Measurements from ENCODE around the gene EEF2K.

The EEF2K gene

DNA sequence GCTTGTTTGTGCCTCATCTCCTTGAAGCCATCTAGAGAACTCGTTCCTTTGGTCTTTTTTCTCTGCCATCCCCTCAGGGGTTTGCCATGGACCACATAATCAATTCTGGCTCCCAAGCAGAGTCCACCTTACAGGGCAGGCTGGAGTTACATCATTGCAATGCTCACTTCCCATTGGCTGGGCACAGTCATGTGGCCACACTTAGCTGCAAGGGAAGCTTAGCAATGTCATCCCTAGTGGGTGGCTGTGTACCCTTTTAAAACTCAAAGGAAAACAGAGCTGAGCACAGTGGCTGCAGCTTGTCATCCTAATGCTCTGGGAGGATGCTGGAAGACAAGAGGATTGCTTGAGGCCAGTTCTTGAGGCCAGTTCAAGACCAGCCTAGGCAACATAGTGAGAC is 49.3 kb downstream of the EEF2K start:
- DNase-seq = no peak

DNA sequence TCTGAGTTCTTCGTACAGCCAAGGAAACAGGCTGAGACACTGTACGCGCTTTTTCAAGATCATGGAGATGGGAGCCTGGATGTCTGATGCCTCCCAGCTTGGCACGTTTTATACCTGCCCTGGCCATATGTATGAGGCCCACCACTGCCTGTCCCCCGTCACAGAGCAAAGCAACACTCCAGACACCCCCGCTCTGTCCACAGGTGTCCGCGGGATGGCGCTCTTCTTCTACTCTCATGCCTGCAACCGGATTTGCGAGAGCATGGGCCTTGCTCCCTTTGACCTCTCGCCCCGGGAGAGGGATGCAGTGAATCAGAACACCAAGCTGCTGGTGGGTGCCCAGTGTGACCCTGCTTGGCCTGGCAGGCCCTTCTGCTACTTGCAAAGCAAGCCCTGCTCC is 51.4 kb downstream of the EEF2K start:
- DNase-seq = no peak

DNA sequence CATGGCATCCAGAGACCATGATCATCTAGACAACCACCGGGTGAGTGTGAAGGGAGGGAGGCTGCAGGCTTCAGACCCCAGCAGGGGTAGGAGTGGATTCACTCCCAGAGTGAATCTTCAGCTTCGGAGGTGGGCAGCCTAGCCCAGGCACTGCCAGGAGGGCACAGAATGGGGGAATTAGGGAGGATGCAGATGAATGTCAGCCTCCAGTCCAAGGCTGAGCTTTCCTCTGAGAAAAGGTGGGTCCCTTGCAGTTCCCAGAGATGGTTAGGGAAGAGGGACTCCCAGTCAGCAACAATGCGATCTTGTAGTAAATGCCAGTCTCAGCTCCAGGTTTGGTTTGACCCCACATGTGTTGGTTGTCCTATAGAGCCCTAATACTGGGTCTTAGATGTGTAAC is 54.4 kb downstream of the EEF2K start:
- no peak for DNase-seq

DNA sequence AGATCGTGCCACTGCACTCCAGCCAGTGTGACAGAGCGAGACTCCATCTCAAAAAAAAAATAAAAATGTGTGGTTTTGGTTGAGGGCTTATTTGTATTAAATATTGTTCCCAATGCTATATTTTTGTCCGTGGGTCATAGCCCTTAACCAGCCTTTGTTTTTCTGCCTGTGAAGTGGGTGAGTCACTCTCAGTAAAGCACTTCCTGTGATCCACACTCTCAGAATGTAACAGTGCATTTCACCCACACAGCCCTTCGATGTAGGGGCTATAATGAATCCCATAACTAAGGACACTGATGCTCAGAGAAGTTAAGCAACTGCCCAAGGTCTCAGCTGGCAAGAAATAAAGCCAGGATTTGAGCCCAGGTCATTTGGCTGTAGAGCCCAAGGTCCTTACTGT is 56.4 kb downstream of the EEF2K start:
- no peak for DNase-seq

DNA sequence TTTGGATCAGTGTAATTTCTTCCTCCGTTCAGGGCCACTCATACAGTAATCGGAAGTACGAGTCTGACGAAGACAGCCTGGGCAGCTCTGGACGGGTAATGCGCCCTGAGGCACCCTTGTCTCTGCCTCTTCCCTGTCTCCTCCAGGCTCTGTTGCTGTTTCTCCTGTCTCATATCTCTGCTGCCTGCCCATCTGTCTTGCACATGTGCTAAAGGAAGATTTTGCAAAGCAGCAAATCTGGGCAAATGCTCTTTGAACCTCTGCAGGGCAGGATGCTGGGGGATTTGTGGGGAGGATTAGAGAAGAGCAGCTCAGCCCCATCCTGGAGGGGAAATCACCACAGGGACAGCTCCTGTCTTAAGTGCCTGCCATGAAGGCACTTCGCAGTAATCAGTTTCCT is 58.7 kb downstream of the EEF2K start:
- no peak for DNase-seq

DNA sequence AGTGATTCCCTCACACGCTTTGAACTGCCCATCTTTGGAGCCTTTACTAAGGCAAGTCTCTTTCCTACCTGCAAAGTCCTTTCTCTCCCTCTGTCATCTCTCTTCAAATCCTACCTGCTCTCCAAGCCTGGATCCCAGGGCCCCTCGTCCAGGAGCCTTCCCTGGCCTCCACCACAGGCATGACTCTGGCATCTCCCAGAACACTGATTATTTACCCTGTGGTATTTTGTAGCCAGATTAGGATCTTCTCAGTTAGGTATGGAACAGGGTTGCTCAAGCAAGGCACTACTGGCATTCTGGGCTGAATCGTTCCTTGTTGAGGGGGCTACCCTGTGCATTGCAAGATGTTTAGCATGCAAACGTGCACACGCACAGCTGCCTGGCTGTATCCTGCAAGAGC is 59.3 kb downstream of the EEF2K start:
- no peak for DNase-seq

DNA sequence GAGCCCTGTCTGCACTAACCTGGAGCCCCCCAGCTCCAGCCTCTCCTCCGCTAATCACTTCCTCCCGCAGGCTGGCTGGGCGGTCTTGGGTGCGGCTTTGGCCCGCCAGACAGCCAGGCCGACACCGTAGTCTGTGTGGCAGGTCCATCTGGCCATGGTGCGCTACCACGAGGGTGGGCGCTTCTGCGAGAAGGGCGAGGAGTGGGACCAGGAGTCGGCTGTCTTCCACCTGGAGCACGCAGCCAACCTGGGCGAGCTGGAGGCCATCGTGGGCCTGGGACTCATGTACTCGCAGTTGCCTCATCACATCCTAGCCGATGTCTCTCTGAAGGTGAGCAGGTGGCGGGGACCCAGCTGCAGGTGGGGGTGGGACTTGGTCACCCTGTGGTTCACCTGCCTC is 60.5 kb downstream of the EEF2K start:
- no peak for DNase-seq

DNA sequence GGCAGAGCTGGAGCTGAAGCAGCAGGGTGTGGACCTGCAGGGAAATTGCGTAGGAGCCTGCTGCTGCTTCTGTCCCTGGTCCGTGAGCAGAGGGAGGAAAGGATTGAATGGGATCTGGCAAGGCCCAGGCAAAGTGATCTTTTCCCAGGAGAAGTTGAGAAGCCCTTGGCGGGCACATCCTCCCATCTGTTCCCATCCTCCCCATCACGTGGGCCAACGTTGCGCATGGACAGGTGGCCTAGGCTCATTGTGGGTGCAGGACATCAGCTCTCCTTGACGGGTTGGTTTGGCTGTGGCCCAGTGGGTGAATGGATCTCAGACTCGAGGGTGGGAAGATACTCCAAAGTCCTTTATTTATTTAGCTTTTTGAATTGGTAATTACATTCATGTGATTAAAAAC is 61.7 kb downstream of the EEF2K start:
- no peak for DNase-seq

DNA sequence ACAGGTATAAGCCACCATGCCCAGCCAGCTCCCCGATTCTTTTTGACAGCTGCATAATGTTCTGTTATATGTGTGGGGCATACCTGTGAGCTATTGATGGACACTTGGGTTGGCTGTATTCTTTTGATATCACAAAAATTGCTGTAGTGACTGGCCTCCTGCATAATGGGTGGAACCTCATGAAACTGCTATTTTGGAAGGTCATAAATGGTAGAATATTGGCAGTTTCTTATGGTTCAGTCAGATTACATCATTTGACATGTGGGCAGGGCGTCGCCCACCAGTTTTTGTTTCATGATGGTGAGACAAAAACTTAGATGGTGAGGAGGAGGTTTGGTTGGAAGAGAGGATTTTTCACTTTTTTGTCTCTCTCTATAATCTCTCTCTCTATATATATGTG is 64.4 kb downstream of the EEF2K start:
- no peak for DNase-seq

DNA sequence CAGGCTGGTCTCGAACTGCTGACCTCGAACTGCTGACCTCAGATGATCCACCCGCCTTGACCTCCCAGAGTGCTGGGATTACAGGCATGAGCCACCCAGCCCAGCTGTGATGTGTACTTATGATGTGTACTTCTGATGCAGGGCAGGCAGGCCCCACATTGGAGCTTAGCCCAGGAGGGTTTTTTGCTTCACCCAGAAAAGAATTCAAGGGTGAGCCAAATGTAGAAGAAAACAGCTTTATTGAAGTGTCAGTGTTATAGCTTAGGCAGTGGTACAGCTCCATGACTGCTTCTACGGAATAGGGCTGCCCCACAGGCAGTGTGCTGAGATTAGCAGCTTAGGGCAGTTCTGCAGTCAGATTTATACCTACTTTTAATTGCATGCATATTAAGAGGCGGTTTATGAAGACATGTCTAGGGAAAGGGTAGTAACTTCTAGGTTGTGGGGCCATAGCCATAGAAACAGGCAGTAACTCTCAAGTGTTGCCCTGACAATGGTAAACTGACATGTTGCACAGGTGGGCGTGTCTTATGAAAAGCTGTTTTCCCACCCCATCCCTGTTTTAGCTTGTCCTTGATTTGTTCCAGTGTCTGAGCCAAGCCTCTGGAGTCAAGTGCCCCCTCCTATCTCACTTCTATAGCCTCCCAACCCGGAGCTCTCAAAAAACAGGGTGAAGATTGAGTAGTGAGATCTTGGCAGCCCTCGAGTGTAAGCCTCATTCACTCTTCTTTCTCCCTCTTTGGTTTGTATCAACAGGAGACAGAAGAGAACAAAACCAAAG is 67.0 kb downstream of the EEF2K start:
- no peak for DNase-seq

DNA sequence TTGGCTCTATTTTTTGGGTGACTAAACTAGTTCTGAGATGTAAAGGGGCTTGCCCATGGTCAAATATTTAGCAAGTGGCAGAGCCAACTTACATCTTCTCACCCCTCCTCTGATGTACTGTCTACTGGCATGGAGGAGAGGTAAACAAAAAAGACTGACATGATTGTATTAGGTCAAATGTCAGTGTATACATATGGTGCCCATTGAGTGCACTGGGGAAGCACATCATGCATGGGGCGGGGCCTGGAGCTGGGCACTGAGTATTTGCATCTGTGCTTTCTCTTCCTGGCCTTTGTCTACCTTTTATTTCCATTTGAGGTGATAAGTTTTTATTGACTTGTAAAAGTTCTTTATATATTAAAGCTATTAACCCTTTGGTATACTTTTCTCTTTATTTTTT is 68.8 kb downstream of the EEF2K start:
- no peak for DNase-seq

DNA sequence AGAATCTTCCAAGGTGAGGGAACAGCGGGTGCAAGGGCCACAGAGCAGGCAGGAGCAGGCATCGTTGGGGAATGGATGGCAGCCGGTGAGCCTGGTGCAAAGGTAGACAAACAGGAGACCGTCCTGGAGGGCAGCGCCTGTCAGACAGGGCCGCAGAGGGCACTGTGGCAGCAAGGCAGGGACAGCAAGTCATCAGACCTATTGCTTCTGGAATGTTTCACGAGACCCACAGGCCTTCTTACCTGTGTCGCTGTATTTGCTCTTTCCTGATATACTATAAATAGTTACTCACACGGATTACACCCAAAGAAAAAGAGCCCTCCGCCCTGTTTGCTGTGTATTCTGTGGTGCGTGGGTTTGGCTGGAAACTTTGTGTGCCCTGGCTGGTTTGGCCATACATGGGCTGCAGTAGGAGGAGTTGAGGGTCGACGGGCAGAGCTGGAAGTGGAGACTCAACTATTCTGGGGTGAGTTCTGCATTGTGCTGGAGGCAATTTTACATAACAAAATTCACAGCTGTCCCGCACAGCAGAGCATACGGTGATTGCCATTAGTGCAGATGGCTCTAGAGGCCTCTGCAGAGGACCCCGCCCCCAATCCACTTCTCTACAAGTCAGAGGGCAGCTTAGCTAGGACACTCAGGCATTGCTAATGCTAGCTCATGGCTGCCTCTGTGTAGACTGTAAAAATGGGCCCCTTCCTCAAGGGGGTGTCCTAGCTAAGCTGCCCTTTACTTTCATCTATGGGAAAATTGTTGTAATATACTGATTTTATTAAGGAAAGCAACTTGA is 72.6 kb downstream of the EEF2K start:
- DNase-seq = no peak

DNA sequence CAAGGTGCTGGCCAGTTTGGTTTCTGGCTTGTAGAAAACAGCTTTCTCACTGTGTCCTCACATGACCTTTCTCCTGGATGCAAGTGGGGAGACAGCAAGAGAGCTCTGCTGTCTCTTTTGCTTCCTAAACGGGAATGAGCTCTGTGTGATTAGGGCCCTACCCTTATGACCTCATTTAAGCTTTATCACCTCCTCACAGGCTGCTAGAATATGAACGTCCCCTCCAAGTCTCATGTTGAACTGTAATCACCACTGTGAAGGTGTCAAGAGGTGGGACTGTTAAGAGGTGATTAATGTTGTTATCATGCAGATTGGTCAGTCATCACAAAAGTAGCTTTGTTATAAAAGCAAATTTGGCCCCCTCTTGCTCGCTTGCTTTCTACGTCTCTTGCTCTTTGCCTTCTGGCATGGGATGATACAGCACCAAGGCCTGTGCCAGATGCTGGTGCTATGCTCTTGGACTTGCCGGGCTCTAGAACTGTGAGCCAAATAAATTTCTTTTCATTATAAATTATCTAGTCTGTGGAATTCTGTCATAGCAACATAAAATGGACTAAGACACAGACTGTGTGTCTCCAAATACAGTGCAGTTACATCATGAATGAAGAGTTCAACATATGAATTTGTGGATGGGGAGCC is 76.3 kb downstream of the EEF2K start:
- no peak for DNase-seq

DNA sequence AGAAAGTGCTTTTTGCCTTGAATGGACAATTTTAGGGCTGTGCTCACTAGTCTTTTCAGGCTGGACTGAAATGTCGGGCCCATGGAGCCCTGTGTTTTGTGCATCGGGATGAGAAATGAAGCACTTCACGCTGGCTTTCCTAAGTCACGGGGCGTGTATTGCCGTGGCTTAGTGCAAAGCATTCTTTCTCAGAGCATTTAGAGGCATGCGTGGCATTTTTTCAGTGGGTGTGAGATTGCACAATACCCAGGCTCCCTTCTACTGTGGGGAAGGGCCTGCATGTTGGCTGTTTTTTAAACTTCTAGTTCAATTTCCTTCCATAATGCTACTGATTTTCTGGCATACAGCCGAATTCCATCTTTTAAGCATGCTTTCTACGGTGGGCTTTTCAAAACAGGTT is 78.6 kb downstream of the EEF2K start:
- DNase-seq = no peak

DNA sequence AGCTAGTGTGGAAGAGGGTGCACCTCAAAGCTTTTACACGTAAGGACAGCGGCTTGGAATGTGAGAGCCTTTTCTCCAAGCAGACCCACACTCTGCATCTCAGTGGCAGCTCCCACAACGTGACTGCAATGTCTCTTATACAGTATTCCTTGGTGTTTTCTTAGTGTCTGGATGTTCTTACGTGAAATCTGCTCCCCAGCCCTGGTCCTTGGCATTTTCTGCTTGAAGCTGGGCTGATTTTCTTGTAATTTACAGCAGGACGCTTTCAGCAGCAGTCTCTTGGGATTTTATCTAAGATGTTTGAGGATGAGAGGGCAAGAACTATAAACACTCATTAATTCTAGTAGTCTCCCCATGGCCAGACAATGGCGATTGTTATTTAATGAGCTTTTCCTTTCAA is 79.0 kb downstream of the EEF2K start:
- DNase-seq = no peak

DNA sequence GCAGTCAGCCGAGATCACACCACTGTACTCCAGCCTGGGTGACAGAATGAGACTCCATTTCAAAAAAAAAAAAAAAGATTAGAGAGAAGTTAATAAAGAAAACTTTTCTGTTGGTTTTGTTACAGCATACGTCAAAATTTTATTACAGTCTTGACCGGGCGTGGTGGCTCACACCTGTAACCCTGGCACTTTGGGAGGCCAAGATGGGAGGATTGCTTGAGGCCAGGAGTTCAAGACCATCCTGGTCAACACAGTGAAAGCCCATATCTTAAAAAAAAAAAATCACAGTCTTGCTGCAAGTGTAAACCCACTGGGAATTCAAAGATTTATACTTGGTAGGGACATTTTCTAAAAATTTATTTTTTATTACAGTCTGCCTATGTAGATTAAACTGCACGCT is 84.9 kb downstream of the EEF2K start:
- DNase-seq = no peak

DNA sequence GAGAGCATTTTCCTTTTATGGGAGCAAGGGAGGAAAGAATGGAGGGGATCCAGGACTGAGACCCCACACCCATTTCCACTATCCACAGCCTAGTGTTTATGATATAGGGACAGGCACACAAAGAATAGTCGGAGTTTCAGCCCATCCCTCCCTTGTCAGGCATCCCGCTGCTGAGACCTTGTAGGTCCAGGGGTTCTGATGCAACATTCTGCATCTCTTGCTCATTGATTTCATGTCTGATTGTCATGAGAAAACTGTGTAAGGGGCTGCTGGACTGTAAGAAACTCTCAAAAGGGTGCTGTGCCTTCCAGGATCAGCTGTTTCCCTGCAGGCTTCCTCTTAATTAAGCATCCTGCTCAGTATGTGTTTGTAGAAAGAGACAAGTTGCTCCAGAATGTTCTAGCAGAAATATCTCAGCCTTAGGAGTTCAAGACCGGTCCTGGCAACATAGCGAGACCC is 85.8 kb downstream of the EEF2K start:
- DNase-seq = no peak

DNA sequence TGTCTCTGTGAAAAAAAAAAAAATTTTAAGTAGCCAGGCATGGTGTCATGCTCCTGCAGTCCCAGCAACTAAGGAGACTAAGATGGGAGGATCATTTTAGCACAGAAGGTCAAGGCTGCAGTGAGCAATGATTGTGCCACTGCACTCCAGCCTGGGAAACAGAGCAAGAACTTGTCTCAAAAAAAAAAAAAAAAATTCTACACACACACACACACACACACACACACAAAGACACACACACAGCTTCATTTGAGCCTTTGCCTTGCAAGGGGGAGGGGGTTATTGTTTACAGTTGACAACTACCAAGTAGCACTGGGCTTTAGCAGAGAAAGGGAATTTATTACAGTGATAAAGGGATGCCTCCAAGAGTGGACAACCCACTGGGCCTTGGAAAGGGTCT is 86.2 kb downstream of the EEF2K start:
- DNase-seq = no peak

DNA sequence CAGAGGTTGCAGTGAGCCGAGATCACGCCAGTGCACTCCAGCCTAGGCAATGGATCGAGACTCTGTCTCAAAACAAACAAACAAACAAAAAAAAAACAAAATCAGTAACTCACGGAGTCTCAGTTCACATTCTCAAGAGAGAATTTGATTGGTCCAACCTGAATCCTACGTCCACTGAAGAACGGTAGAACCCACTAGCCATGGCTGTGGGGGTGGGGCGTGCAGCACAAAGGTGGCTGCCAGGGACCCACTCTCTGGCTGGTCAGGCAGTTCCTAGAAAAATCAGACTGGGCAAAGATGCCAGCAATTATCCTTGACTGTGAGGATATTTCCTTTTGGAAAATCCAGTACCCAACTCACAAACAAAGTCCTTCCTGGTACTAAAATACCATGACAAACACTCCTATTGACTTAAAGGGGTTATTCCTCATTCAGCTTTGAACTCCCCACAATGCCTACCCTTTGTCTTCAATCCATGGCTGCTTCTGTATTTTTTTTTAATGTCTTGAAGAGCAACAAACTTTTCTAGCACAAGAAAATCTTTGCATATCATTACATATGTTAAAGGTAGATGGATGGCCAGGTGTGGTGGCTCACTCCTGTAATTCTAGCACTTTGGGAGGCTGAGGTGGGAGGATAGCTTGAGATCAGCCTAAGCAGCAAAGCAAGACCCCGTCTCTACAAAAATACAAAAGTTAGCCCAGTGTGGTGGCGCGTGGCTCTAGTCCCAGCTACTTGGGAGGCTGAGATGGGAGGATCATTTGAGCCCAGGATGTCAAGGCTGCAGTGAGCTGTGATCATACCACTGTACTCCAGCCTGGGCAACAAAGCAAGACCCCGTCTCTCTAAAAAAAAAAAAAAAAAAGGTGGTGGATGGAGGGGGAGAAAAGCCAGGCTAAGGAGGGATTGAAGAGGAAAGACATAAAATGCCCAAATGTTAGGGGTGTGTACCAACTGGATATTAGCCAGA is 87.3 kb downstream of the EEF2K start:
- no peak for DNase-seq

DNA sequence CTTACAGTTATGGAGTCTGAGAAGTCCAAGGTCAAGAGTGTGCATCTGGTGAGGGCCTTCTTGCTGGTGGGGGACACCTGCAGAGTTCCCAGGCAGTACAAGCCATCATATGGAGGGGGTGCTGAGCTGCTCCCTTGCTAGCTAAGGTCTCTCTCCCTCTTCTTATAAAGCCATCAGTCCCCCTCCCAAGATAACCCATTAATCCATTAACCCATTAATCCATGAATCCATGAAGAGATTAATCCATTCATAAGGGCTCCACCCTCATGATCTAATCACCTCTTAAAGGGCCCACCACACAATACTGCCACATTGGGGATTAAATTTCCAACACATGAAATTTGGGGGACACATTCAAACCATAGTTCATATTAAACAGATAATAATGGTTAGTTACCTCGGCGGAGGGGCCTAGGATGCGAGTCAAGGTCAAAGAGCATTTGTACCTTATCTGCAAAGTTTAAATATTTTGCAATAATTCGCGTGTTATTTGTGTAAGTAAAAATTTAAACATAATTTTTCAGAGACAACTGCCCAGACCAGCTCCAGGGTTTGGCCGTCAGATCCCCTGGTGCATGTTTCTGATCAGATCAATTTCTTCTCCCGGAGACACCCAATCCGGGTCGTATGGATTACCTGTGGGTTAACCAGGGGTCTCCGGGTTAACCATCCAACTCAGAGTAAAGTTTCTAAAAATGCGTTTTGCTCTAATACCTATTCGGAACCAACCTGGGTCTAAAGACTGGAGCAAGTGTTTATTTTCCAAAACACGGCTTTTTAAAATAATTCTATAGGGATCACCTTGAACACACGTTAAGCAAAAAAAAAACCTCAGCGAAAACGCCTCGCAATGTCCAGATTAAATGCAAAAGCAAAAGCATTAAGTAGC is 90.4 kb downstream of the EEF2K start:
- no peak for DNase-seq

DNA sequence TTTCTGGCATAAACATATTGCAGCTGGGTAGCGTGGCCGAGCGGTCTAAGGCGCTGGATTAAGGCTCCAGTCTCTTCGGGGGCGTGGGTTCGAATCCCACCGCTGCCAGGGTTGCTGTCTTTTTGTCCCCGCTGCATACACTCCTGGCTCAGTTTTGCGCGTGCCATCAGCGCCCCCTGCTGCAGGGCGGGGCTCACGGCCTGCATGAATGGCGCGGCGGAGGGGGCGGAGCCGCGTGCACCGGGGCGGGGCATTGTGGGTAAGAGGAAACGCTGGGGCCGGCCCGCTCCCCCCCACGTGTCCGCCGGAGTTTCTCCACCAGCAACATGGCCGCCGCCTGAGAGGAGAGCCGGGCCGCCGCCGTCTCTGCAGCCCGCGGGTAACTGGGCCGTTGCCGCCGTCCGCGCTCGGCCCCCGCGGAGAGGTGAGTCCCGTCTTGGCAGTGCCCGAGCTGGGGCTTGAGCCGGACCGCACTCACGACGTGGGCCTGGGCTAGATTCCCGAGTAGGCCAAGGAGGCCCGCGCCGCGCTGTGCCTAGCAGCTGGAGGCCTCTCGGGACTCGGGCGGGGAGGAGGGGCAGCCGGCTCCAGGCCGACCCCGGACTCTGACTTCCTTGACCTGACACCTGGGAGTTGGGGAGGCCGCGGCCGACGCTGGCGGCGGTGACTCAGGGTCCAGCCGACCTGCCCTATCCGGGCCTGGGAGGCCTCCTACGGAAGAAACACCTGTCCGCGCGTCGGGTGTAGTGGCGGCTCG is 91.2 kb downstream of the EEF2K start, which contains the start of gene POLR3E:
Gene POLR3E, plus strand, starts transcription at position 296 of the 757 bp plus-strand sequence. CDS start 5,560 bp downstream, outside the sequence.
- peak; percentile 44 for DNase-seq

Measured in SIG-M5 (cell line).